Stomach (tissue), 4 donors: ENCODE results near the gene DNAJB13.

Source experiments
- CTCF ChIP-seq, 7 experiments: fragments of 450-650 bp in 4 of 7; fragments of 200-600 bp in 3 of 7; sonication (generic) in 3 of 7; IDR thresholded peaks; one replicate each; pipeline ENCODE4 v1.5.1; 2016 to 2019; ENCODE audit warnings: antibody characterized with exemption in 7 of 7, control low read depth in 2 of 7, mild to moderate bottlenecking in 1 of 7
- POLR2A ChIP-seq, 4 donors: fragments of 450-650 bp; IDR thresholded peaks; one replicate each; pipeline ENCODE4 v1.6.1; 2016; ENCODE audit warnings: antibody characterized with exemption in 4 of 4, control low read depth in 2 of 4, mild to moderate bottlenecking in 1 of 4, moderate library complexity in 1 of 4

GRCh38 chr11:73988227-73988626 lies 37.4 kb downstream of the DNAJB13 start:
- TF ChIP-seq CTCF (IDR thresholded peaks at IDR 0.05): no peak
- no peak for TF ChIP-seq POLR2A (IDR thresholded peaks at IDR 0.05)
